ENCODE results near the gene SETD1B.
"Not testable (repeated sequence)": the region's sequence is repeated elsewhere in the genome, so short reads cannot be mapped to it uniquely, and the experiment has no call there.

The SETD1B gene

GRCh38 chr12:121779422-121779895 is 24.4 kb upstream of the SETD1B start:
- DNase-seq (ENCODE audit: low read depth in 2 of 2, low spot score in 1 of 2), result no peak

GRCh38 chr12:121780429-121780828 is 23.4 kb upstream of the SETD1B start:
- DNase-seq (ENCODE audit: low read depth in 2 of 2, low spot score in 1 of 2), result no peak

GRCh38 chr12:121781484-121781997 is 22.3 kb upstream of the SETD1B start:
- no peak for DNase-seq (ENCODE audit: low read depth in 2 of 2, low spot score in 1 of 2)

GRCh38 chr12:121781998-121782979 is 21.5 kb upstream of the SETD1B start:
- no peak for DNase-seq (ENCODE audit: low read depth in 2 of 2, low spot score in 1 of 2)

GRCh38 chr12:121783766-121784165 is 20.0 kb upstream of the SETD1B start:
- DNase-seq (ENCODE audit: low read depth in 2 of 2, low spot score in 1 of 2), result no peak

- no peak for DNase-seq (ENCODE audit: low read depth in 2 of 2, low spot score in 1 of 2)
Observed at GRCh38 chr12:121784460-121784859, 19.3 kb upstream of the SETD1B start.

- DNase-seq (ENCODE audit: low read depth in 2 of 2, low spot score in 1 of 2), result no peak
Observed at GRCh38 chr12:121786440-121786825, 17.4 kb upstream of the SETD1B start.

GRCh38 chr12:121787063-121788025 is 16.5 kb upstream of the SETD1B start:
- no peak for DNase-seq (ENCODE audit: low read depth in 2 of 2, low spot score in 1 of 2)

- DNase-seq (ENCODE audit: low read depth in 2 of 2, low spot score in 1 of 2), result no peak
Observed at GRCh38 chr12:121788176-121788818, 15.5 kb upstream of the SETD1B start.

- no peak for DNase-seq (ENCODE audit: low read depth in 2 of 2, low spot score in 1 of 2)
Observed at GRCh38 chr12:121789233-121789781, 14.5 kb upstream of the SETD1B start.

- DNase-seq (ENCODE audit: low read depth in 2 of 2, low spot score in 1 of 2), result peak; percentile 85 to 92
Observed at GRCh38 chr12:121789800-121790728, 13.7 kb upstream of the SETD1B start.

- not testable (repeated sequence) for DNase-seq (ENCODE audit: low read depth in 2 of 2, low spot score in 1 of 2)
Observed at GRCh38 chr12:121790785-121791184, 13.0 kb upstream of the SETD1B start.

- no peak for DNase-seq (ENCODE audit: low read depth in 2 of 2, low spot score in 1 of 2)
Observed at GRCh38 chr12:121791671-121792551, 11.9 kb upstream of the SETD1B start.

GRCh38 chr12:121792607-121793439 is 11.0 kb upstream of the SETD1B start:
- no peak for DNase-seq (ENCODE audit: low read depth in 2 of 2, low spot score in 1 of 2)

GRCh38 chr12:121793440-121793837 is 10.4 kb upstream of the SETD1B start, which contains the start of gene RHOF:
RHOF (minus strand) TSS chr12:121793688; CDS start chr12:121793633, 55 bp downstream.
- no peak for DNase-seq (ENCODE audit: low read depth in 2 of 2, low spot score in 1 of 2)

GRCh38 chr12:121793838-121794533 is 9.8 kb upstream of the SETD1B start:
- DNase-seq (ENCODE audit: low read depth in 2 of 2, low spot score in 1 of 2), result peak; percentile 87 to 89

- DNase-seq (ENCODE audit: low read depth in 2 of 2, low spot score in 1 of 2), result no peak
Observed at GRCh38 chr12:121794534-121795033, 9.2 kb upstream of the SETD1B start.

Data from stimulated activated CD8-positive, alpha-beta memory T cell treated with anti-CD3 and anti-CD28 coated beads, Interleukin-4, amount 100 ng/mL, for 1 hour (primary cell).